ENCODE measurements around the gene TIAM2.

Gene TIAM2

GRCh38 chr6:155123520-155123919 lies 128.4 kb downstream of the TIAM2 start:
- TF ChIP-seq CTCF (IDR thresholded peaks at IDR 0.05; ENCODE audit: unreplicated experiment in 3 of 3) = no peak
- peaks cover 32% of the 10 kb centered on the region for H3K4me1 Mint-ChIP-seq
- H3K36me3 Mint-ChIP-seq (ENCODE audit: low read depth) = no peaks in the 10 kb centered on the region
- no peaks in the 10 kb centered on the region for H3K9me3 Mint-ChIP-seq
- no peak overlapping the region for H3K4me3 Mint-ChIP-seq
- H3K27ac Mint-ChIP-seq = no peak overlapping the region
- peaks cover 11% of the 10 kb centered on the region for H3K27me3 Mint-ChIP-seq (ENCODE audit: low read depth)

GRCh38 chr6:155125906-155126305 lies 130.8 kb downstream of the TIAM2 start:
- H3K27me3 Mint-ChIP-seq (ENCODE audit: low read depth) = peaks cover 11% of the 10 kb centered on the region
- no peak for TF ChIP-seq CTCF (IDR thresholded peaks at IDR 0.05; ENCODE audit: unreplicated experiment in 3 of 3)
- peaks cover 21% of the 10 kb centered on the region for H3K4me1 Mint-ChIP-seq
- H3K27ac Mint-ChIP-seq = no peak overlapping the region
- peaks cover 9% of the 10 kb centered on the region for H3K36me3 Mint-ChIP-seq (ENCODE audit: low read depth)
- H3K9me3 Mint-ChIP-seq = no peaks in the 10 kb centered on the region
- H3K4me3 Mint-ChIP-seq = no peak overlapping the region

- peaks cover 9% of the 10 kb centered on the region for H3K36me3 Mint-ChIP-seq (ENCODE audit: low read depth)
- H3K4me1 Mint-ChIP-seq = peaks cover 15% of the 10 kb centered on the region
- TF ChIP-seq CTCF (IDR thresholded peaks at IDR 0.05; ENCODE audit: unreplicated experiment in 3 of 3) = no peak
- no peaks in the 10 kb centered on the region for H3K9me3 Mint-ChIP-seq
- H3K27ac Mint-ChIP-seq = peak overlapping the region in 1 of 3 experiments; percentile 42
- H3K4me3 Mint-ChIP-seq = no peak overlapping the region
- H3K27me3 Mint-ChIP-seq (ENCODE audit: low read depth) = peaks cover 8% of the 10 kb centered on the region
Observed at GRCh38 chr6:155126727-155127439, 131.8 kb downstream of the TIAM2 start.

- H3K27me3 Mint-ChIP-seq (ENCODE audit: low read depth) = no peaks in the 10 kb centered on the region
Observed at GRCh38 chr6:155128977-155129376, 133.9 kb downstream of the TIAM2 start.

GRCh38 chr6:155129744-155130143 lies 134.6 kb downstream of the TIAM2 start:
- H3K36me3 Mint-ChIP-seq (ENCODE audit: low read depth) = peaks cover 9% of the 10 kb centered on the region
- H3K27ac Mint-ChIP-seq = no peak overlapping the region
- H3K4me1 Mint-ChIP-seq = peaks cover 13% of the 10 kb centered on the region
- no peaks in the 10 kb centered on the region for H3K27me3 Mint-ChIP-seq (ENCODE audit: low read depth)
- H3K9me3 Mint-ChIP-seq = no peaks in the 10 kb centered on the region
- no peak for TF ChIP-seq CTCF (IDR thresholded peaks at IDR 0.05; ENCODE audit: unreplicated experiment in 3 of 3)
- H3K4me3 Mint-ChIP-seq = no peak overlapping the region

More at GRCh38 chr6:155128977-155129376, 133.9 kb downstream of the TIAM2 start:
- Mint-ChIP-seq H3K36me3 (ENCODE audit: low read depth) (peaks cover 9% of the 10 kb centered on the region), H3K4me1 (peaks cover 13% of the 10 kb centered on the region), H3K4me3 (no peak overlapping the region), H3K9me3 (no peaks in the 10 kb centered on the region), H3K27ac (no peak overlapping the region)
- no peak for TF ChIP-seq CTCF (IDR thresholded peaks at IDR 0.05; ENCODE audit: unreplicated experiment in 3 of 3)
